Right hindlimb (tissue), 1 donor: Measurements from ENCODE around the gene UBASH3A.

Source experiments
- DNase-seq: peaks from one replicate; pipeline ENCODE4 v3.0.0-alpha.2; 2018

The UBASH3A gene

DNA sequence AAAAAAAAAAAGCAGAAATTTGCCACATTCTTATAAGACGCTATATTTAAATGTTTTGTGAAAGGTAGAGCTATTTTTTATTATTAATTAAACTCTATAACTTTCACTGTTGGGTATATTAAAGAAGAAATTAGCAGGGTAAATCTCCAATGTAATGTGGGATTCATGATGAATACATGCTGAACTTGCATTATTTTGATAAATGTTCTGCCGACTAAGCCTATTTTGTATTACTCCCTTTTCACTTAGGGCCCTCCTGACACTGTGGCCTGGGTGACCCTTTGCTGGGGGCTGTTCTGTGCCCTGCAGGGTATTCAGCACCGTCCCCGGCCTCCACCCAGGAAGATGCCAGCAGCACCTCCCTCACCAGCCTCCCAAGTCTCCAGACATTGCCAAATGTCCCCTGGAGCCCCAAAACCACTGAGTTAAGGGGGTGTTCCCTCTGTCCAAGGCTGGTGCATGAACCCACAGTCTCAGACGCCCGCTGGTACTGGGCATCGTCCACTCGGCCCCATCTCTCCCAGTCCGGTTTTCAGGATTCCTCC lies 69.9 kb downstream of the UBASH3A start:
- DNase-seq = no peak

DNA sequence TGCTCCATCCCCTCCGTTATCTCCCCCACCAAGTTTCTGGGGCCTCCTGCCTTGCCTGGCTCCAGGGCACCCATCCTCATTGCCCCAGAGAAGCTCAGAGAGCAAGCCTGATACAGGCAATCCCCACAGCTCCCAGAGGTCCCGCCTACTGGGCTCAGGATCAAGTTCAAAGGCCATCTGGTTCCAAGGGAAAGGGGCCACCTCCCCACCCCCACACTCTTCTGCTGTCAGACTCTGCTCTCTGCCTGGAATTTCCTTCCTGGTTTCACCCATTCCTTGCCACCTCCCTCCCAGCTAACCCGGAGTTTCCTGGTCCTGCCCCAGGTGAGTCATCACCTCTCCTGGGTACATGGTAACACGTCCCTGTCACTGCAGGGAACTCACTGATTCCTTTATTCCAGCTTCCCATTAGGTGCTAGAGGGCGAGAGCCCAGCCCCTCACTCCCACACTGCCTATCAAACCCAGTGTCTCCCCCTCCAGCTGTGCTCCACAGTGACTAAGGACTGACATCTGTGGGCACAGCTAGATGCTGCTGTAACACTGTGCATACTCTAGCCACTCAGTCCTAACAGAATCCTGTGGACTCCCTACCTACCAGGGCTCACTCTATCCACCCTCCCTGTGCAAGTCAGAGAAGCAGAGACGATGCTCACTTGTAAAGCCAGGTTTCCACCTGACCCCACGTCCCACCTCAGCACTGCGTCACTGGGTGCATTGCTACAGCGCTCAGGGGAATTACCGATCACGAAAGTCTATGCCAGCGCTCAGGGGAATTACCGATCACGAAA lies 70.5 kb downstream of the UBASH3A start:
- no peak for DNase-seq

DNA sequence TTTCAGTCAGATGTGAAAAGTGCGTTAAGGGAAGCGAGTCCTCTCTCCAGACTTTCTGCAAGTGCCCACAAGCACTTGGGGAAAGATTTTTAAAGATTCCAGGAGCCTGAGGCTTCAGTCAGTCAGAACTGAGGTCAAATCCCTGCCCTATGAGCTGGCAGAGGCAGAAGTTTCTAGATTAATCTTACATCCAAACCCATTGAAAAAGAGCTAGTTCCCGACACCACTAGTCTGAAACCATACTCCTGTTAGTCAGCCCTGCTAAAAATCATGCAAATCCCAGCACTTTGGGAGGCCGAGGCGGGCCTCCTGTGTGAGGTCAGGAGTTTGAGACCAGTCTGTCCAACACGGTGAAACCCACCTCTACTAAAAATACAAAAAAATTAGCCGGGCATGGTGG lies 71.3 kb downstream of the UBASH3A start:
- no peak for DNase-seq

DNA sequence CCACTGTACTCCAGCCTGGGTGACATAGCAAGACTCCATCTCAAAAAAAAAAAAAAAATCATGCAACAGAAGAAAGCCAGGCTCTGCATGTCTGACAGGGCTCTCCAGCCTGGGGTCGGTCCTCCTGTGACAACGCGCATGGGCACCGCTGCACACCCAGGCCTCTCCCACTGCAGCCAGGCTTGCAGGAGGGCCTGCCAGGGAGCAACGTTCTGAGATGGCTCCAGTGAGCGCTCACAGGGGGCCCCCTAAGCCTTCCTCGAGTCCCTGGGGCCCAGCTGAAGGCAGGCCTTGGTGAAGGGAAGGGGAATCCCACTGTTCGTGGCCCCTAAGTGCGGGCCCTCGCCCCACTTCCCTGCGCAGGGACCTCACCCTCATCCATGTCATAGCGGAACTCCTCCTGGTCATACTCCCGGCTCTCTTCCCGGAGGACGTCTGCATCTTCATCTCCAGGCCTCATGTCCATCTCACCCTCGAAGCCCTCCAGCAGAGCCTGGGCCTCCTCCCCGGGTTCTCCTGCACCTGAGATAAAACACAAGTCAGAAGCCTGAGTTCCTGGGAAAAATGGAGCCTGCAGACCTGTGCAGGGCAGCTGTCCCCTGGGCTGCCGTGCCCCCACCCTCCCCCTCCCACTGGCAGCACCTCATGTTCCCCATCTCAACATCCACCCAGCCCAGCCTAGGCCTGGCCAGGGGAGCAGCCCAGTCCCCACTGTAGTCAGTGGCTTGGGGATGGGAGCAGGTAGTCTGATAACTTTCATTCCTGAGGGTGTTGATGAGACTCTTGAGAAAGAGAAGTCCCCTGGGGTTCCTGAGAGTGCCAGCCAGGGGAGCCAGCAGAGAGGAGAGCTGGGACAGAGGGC lies 72.1 kb downstream of the UBASH3A start:
- DNase-seq = no peak

DNA sequence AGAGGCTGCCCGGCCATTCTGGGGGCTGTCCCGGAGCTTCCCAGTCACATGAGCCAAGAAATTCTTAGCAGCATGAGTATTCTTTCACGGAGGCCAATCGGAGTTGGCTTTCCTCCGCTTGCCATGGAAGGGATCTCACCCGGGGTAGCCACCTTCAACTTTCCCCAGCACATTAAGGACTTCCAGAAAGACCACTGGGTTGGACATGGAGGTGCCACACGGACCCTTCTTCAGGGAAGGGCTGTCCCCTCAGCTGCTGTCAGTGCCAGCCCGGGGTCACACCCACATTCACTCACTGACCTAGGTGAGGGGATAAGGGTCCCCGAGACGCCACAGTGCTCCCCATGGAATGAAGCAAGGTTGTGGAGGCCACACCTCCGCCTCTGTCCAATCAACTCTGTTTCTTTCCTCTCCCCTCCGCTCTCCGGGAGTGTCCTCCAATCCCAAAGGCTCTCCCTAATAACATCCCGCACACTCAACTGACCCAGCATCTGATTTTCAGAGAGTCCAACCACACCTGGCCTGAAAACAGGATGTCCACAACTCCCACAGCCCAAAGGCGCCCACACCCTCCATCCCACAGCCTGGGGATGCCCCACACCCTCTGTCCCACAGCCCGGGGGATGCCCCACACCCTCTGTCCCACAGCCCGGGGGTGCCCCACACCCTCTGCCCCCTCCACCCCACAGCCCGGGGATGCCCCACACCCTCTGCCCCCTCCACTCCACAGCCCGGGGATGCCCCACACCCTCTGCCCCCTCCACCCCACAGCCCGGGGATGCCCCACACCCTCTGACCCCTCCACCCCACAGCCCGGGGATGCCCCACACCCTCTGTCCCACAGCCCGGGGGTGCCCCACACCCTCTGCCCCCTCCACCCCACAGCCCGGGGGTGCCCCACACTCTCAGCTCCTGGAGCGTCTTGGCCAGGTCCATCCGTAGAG lies 73.0 kb downstream of the UBASH3A start:
- no peak for DNase-seq

DNA sequence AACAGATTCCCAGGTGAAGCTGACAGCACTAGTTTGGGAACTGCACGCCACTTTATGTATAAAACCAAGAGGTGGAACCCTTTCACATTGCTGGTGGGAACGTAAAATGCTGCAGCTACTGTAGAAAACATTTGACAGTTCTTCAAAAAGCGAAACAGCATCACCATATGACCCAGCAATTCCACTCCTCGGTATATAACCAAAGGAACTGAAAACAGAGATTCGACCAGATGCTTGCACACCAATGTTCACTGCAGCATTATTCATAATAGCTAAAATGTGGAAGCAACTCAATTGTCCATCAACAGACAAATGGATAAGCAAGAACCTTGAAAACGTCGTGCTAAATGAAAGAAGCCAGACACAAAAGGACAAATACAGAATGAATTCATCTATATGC lies 74.8 kb downstream of the UBASH3A start:
- DNase-seq = no peak

DNA sequence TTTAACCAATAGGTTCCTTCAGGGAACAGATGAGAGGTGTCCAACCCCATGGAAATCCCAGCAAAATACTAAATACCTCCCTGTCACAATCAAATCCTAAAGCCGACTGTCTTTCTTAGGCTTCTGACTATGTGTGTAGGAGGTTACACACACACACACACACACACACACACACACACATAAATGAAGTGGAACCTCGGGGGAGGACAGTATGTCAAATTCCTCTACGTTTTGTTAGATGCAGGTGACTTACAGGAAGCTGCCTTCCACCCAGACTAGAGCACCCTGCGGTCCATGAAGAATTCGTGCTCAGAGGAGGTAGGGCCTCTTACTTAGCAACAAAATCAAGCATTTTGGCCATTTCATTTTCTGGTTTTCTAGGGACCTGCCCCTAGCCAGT lies 75.9 kb downstream of the UBASH3A start:
- no peak for DNase-seq

DNA sequence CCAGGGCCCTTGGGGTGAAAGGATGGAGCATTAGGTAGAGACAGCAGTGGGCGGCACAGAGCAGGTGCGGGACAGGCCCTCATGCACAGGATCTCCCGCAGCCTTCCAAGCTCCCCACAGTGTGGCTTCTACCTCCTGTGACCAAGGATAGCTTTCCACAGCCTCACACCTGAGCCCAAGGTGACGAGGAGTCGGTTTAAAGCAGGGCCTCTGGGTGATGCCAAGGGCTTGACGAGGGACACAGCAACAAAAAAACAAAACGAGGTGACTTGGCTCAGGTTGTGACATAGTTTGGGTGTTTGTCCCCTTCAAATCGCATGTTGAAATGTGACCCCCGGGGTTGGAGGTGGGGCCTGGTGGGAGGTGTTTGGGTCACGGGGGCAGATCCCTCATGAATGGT lies 77.0 kb downstream of the UBASH3A start:
- no peak for DNase-seq

DNA sequence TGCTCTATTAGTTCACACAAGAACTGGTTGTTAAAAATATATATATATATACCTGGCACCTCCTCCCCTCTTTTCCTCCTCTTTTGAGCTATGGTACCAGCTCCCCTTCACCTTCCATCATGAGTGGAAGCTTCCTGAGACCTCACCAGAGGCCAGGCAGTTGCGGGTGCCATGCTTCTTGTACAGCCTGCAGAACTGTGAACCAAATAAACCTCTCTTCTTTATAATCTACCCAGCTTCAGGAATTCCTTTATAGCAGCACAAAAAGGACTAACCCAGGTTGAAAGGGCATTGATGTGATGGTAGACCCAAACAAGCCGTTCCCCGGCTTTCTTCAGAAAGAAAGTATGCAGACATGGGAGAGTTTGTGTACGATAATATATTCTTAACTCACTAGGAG lies 77.5 kb downstream of the UBASH3A start:
- no peak for DNase-seq

DNA sequence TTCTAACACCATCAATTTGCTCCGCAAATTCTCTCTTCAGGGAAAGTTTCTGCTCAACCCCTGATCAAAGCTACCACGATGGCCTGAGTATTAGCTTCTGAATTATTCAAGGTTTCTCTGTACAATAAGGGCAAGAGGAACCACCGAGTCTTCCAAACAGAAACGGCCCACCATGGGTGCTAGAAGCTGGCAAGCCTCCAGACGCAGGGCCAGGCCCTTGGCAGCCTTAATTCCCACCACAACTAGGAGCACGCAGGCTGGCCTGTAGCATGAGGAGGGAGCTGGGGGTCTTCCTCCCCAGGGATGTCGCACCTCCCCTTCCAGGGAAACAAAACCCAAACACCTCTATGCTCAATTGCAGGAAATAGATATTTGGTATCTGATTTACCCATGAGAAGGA lies 81.3 kb downstream of the UBASH3A start:
- DNase-seq = no peak

DNA sequence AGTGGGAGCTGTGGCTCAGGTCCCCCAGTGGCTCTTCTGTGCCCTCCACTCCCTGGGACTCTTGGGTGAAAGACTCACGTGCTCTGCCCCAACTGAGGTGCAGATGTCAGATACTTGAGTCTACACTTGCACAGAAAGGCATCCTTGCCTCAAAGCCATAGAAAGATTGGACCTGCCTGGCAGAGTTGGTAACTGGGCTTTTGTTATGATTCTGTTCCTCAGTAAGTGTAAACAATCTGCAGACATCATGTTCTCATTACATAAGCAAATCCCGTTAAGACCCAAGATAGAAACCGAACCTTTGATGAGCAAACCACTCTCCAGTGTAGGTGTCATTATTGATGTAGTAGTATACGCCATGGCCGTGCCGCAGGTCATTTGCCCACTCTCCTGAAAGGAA lies 82.4 kb downstream of the UBASH3A start:
- DNase-seq = no peak

DNA sequence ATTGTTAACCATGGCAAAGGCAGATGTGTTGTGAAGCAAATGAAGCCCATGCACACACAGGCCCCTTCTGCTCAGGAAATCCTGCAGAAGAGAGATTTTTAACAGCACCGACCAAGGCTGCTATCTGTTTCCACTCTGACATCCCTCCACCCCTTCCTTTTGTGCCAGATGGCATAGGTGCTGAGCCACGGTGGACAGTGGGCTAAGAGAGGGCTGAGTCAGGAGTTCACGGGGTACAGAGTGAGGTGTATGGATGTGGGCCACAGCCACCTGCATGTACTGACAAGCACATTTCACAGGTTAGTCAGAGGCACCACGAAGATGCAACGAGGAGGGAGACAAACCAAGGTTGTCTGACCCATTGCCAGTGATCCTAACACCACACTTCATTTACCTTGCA lies 82.8 kb downstream of the UBASH3A start:
- DNase-seq = no peak

DNA sequence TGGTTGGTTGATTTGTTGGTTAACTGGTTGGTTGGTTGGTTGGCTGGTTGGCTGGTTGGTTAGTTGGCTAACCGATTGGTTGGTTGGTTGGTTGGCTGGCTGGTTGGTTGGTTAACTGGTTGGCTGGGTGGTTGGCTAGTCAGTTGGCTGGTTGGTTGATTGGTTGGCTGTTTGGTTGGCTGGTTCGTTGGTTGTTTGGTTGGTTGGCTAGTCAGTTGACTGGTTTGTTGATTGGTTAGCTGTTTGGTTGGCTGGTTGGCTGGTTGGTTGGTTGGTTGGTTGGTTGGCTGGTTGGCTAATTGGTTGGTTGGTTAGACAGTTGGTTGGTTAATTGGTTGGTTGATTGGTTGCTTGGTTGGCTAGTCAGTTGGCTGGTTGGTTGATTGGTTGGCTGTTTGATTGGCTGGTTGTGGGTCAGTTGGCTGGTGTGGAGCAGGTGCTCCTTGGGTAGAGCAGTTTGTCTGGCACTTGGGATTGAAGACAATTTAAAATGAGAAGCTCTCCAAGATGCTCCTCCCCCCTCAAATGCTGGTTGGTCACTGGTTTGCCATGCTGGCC lies 85.4 kb downstream of the UBASH3A start:
- no peak for DNase-seq

DNA sequence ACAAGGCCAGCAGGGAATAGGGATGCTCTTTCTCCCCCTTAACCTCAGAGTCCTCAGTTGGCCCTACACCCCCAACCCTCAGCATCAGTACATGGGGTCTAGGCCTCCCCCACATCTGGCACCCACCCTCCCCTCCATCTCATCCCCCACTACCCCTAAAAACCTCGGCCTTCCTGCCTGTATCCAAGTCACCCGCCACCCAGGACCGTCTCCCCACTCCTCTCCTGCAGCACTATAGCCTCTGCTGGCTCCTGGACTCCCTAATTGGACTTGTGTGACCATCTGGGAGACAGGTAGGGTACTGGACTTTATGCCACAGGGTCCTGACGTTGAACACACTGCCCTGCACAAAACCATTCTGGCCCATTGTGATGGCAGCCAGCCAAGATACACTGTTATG lies 86.3 kb downstream of the UBASH3A start:
- DNase-seq = no peak

DNA sequence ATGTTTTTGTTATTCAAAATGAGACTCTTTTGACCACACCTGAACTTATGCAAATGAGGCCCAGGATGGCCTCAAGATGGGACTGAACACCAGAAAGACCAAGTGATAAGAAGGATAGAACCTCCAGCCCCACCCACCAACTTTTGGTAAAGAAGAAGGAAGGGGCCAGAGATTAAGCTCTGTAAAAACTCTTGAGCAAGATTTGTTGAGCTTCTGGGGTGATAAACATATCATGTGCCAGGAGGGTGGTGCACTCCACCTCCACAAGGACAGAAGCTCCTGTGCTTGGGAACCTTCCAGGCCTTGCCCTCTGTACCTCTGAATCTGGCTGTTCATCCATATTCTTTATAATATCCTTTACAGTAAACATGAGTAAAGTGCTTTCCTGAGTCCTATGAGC lies 87.0 kb downstream of the UBASH3A start:
- DNase-seq = no peak

DNA sequence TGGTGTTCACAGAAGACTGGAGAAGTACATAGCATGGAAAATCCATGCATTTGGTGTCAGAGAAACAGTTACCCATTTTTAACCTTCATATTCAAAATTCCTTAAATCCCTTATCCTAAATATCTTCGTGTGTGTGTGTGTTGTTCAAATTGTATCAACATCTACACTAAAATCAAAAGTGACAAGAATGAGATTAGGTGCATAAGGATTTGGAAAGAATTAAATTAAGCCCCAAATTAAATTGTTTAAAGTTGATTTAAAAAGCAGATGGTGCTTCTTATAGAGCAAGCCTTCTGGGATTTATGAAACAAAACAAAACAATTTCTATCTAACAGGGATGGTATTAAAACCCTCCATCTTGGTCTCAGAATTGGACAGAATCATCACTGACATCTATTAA lies 87.6 kb downstream of the UBASH3A start:
- no peak for DNase-seq

DNA sequence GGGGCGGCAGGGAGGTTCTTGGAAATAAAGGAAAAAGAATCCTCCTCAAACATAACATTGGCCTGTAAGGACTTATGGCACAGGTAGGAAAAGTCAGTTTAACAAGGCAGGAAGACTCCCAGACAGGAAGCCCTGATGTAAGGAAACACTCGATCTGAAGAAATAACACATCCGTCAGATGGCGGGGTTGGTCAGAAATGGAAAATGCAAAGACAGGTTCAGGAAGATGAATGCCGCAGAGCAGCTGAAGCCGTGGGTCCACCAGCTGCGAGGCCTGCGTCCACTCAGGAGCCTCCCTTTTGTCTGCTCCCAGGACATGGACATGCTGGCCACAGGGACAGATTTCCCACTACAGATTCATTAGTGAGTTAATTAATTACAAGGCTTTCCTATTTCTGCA lies 88.5 kb downstream of the UBASH3A start:
- DNase-seq = no peak

DNA sequence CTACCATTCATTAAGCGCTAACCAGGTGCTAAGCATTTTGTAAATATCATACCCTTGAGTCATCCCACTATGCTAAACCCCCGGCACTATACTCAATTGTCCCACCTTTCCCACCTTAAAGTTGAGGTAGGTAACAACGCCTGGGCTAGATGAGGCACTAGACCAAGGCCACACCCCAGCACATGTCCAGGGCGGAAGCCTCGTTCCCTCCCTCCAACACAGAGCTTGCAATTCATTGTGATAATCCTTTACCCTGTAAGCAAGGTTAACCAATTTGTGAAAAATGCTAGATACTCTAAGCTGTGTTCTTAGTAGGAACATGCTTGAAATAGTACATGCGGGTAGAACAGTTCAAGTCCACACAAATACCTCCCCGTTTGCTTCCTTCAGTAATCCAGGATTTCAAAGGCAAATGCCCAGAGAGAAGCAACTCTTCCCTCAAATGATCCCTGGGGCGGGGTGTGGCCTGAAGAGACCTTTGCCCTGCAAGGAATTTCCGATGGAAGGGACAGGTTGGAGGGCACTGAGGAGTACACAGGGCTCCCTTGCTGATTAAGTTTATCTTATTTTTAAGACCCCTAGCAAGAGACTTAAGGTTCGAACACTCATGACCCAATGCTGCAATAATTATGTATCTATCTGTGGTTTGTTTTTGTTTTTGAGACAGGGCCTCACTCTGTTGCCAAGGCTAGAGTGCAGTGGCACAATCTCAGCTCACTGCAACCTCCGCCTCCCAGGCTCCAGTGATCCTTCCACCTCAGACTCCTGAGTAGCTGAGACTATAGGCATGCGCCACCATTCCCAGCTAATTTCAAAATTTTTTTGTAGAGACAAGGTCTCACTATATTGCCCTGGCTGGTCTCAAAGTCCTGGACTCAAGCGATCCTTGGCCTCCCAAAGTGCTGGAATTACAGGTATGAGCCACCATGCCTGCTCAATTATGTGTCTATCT lies 89.7 kb downstream of the UBASH3A start:
- no peak for DNase-seq

DNA sequence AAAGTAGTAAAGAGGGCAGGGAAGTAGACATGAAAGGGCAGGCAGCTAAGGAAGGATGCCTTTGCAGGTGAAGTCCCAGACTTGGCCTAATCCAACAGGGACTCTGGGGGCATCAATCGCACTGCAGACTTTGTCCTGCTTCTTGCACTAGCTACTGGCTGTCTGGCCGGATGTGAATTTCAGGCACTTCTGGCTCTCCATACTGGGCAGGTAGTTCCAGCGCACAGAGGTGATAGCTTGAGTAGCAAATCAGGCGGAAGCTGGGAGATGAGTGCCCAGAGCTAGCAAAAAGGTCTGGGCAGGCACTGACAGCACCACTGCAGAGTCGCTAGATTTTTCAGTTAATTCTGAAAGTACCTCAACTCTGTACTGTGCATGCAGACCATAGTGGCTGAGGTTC lies 91.3 kb downstream of the UBASH3A start:
- no peak for DNase-seq

DNA sequence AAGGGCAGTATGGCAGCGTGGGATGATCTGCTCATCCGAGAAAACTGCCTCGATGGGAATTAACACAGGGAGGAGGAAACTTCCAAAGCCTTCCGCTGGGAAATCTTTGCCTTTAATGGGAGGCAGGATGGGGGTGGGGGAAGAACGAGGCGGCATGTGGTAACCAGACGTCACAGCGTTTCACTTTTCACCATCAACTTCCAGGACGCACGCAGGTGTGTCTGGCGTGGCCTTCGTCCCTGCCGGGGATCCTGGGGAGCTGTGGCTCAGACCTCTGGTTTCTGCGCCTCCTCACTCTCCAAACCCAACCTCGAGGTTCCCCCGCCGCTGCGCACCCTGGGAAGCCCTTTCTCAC lies 92.0 kb downstream of the UBASH3A start:
- DNase-seq = no peak

DNA sequence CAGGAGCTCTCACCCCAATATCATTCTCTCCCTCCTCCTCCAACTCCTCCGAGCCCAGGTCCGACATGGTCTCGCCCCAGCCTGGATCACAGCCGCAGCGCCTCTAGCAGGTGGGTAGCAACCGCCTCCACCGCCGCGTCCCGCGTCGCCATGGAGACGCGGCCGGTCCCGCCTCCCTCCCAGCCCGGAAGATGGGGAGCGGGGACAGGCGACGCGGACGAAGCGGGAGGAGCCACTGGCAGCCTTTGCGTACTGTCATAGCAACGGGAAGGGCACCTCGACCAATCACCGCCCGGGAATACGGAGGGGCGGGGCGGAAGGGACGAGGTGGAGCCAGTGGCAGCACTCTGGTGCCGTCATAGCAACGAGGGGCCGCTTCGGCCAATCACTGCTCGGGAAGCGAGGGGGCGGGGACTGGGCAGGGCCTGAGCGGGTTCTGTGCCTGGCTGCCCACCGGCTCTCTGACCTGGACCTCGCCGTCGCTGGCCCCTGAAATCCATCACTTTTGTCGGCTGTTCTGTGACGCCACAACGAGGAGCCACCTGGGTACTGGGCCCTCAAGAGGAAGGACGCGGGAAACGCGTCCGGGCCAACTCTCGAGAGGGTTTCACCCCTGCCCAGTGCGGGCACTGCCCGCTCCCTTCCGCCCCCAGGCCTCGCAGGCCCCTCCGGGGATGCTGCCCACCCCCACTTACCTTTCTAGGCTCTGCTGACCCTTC lies 92.6 kb downstream of the UBASH3A start, which contains the start of gene RSPH1:
Gene RSPH1, minus strand, starts transcription at position 105 of the 719 bp plus-strand sequence. Its CDS starts 38 bp downstream, at position 67.
- peak; percentile 100 for DNase-seq
